GM19455 (cell line): ENCODE measurements around the gene ZNF350.
"Not testable (repeated sequence)": the region's sequence is repeated elsewhere in the genome, so short reads cannot be mapped to it uniquely, and the experiment has no call there.

Source experiments
- ATAC-seq: cut with Tn5 transposase; IDR thresholded peaks from one replicate; pipeline ENCODE4 v1.9.1; 2021; ENCODE audit not compliant: unreplicated experiment

The ZNF350 gene

GRCh38 chr19:51975787-51976186 is 10.9 kb downstream of the ZNF350 start:
- not testable (repeated sequence) for ATAC-seq

GRCh38 chr19:51971624-51972023 is 15.0 kb downstream of the ZNF350 start:
- no peak for ATAC-seq

- ATAC-seq, result no peak
These were observed 15.9 kb downstream of the ZNF350 start for GRCh38 chr19:51970718-51971117.

GRCh38 chr19:51965583-51965982 is 21.1 kb downstream of the ZNF350 start:
- no peak for ATAC-seq

- not testable (repeated sequence) for ATAC-seq
These were observed 25.9 kb downstream of the ZNF350 start for GRCh38 chr19:51960621-51961233.

- ATAC-seq, result no peak
These were observed 26.8 kb downstream of the ZNF350 start for GRCh38 chr19:51959791-51960190.

GRCh38 chr19:51957846-51958245 is 28.8 kb downstream of the ZNF350 start:
- ATAC-seq, result not testable (repeated sequence)

GRCh38 chr19:51948975-51949374 is 37.7 kb downstream of the ZNF350 start:
- no peak for ATAC-seq

GRCh38 chr19:51946602-51947001 is 40.0 kb downstream of the ZNF350 start:
- no peak for ATAC-seq

- ATAC-seq, result no peak
These were observed 41.7 kb downstream of the ZNF350 start for GRCh38 chr19:51944798-51945552.

GRCh38 chr19:51938936-51939335 is 47.7 kb downstream of the ZNF350 start:
- ATAC-seq, result no peak

GRCh38 chr19:51931921-51932320 is 54.7 kb downstream of the ZNF350 start:
- no peak for ATAC-seq

- ATAC-seq, result no peak
These were observed 58.8 kb downstream of the ZNF350 start for GRCh38 chr19:51927859-51928258.

GRCh38 chr19:51926784-51927741 is 59.6 kb downstream of the ZNF350 start, which contains the start of gene ZNF613:
Gene ZNF613 (plus strand): TSS chr19:51927472. CDS start chr19:51936221, 8,749 bp downstream.
- ATAC-seq, result peak; percentile 77

GRCh38 chr19:51926426-51926783 is 60.2 kb downstream of the ZNF350 start:
- ATAC-seq, result no peak

- no peak for ATAC-seq
These were observed 64.7 kb downstream of the ZNF350 start for GRCh38 chr19:51921949-51922348.

- ATAC-seq, result no peak
These were observed 67.0 kb downstream of the ZNF350 start for GRCh38 chr19:51919606-51920005.

GRCh38 chr19:51916167-51916566 is 70.5 kb downstream of the ZNF350 start:
- no peak for ATAC-seq

GRCh38 chr19:51915324-51915867 is 71.2 kb downstream of the ZNF350 start:
- no peak for ATAC-seq
